Spleen (tissue), 11 donors: ENCODE data around the gene DEF6. TPM values are rescaled to one million over a fixed set of nuclear protein-coding genes. Genes with fewer than 3 reads are reported as not detected.

ENCODE experiments used
- DNase-seq: peaks from one replicate; pipeline ENCODE4 v3.0.0-alpha.2; 2020
- H3K27ac ChIP-seq, 8 donors: fragments of 200-600 bp; sonication (generic) in 7 of 8; 1 replicate in 4 of 8; 2 replicates in 4 of 8; pipeline versions ENCODE4 v1.5.0 to v1.8.0; 2016 to 2021; ENCODE audit warnings: inconsistent platforms in 4 of 8, mild to moderate bottlenecking in 4 of 8, moderate library complexity in 1 of 8
- H3K27me3 ChIP-seq, 7 donors: fragments of 200-600 bp; sonication (generic) in 6 of 7; replicated peaks in 1 of 7; 1 replicate in 4 of 7; 2 replicates in 3 of 7; pipeline versions ENCODE4 v1.5.0 to v1.8.0; 2016 to 2021; ENCODE audit warnings: inconsistent platforms in 3 of 7, mild to moderate bottlenecking in 1 of 7
- H3K36me3 ChIP-seq, 6 donors: fragments of 200-600 bp; sonication (generic) in 5 of 6; 1 replicate in 4 of 6; 2 replicates in 2 of 6; pipeline versions ENCODE4 v1.5.0 to v1.8.0; 2016 to 2021; ENCODE audit warnings: inconsistent platforms in 2 of 6
- H3K4me1 ChIP-seq, 6 donors: fragments of 200-600 bp; sonication (generic) in 5 of 6; 1 replicate in 3 of 6; 2 replicates in 3 of 6; pipeline versions ENCODE4 v1.5.0 to v1.8.0; 2016 to 2021; ENCODE audit warnings: inconsistent platforms in 3 of 6
- H3K4me3 ChIP-seq, 8 donors: fragments of 200-600 bp; sonication (generic) in 7 of 8; 1 replicate in 4 of 8; 2 replicates in 4 of 8; pipeline versions ENCODE4 v1.5.0 to v1.8.0; 2016 to 2021; ENCODE audit warnings: inconsistent platforms in 4 of 8, mild to moderate bottlenecking in 4 of 8, moderate library complexity in 2 of 8
- H3K9me3 ChIP-seq, 8 donors: fragments of 200-600 bp; sonication (generic) in 7 of 8; 1 replicate in 4 of 8; 2 replicates in 4 of 8; pipeline versions ENCODE4 v1.5.0 to v1.8.0; 2016 to 2021; ENCODE audit warnings: inconsistent platforms in 4 of 8
- CTCF ChIP-seq, 11 experiments: fragments of 200-600 bp in 7 of 11; fragments of 450-650 bp in 4 of 11; sonication (generic) in 4 of 11; IDR thresholded peaks in 8 of 11; conservative IDR thresholded peaks in 3 of 11; 1 replicate in 7 of 11; 2 replicates in 4 of 11; pipeline versions ENCODE4 v1.4.0 to v1.8.0; 2016 to 2021; ENCODE audit warnings: antibody characterized with exemption in 11 of 11, inconsistent platforms in 4 of 11, mild to moderate bottlenecking in 1 of 11
- POLR2A ChIP-seq, 3 donors: fragments of 450-650 bp; IDR thresholded peaks; one replicate each; pipeline ENCODE4 v1.5.1; 2017; ENCODE audit warnings: antibody characterized with exemption in 3 of 3, mild to moderate bottlenecking in 1 of 3
- POLR2AphosphoS5 ChIP-seq, 3 donors: sonication (generic); formaldehyde crosslinking; IDR thresholded peaks; one replicate each; pipeline ENCODE4 v1.5.1; 2017; ENCODE audit warnings: antibody characterized with exemption in 3 of 3
- WGBS, 5 donors: extraction: QIAGEN DNeasy Blood & Tissue Kit in 3 of 5; methylation state at CpG; one replicate each; pipeline versions ENCODE4 v1.1.5 to v1.1.7; 2013 to 2018; 5-methylcytosine and 5-hydroxymethylcytosine counted together
- intact Hi-C: fragments of 100-400 bp; cut with DNase I; formaldehyde crosslinking; loops from one replicate; pipeline ENCODE4 v1.15.0; 2023; ENCODE audit warnings: low total_unique reads
- polyA plus RNA-seq, 3 donors: library from polyadenylated mRNA; stranded (reverse); fragments of 200-250 nt; gene quantifications; one replicate each; pipeline ENCODE4 v1.2.1, GENCODE V29; 2013
- total RNA-seq, 7 donors: library from RNA; depleted of rRNA in 3 of 7; stranded (reverse); fragments of >200 nt in 3 of 7; fragmentation: NEBNext Ultra II Directional in 4 of 7; extraction: Animal tissue kit (Norgen Biotek cat#: 25700) in 4 of 7; gene quantifications; one replicate each; pipeline versions ENCODE4 v1.1.0 to v1.2.1, GENCODE V29; 2016 to 2021
- donor health status: healthy with polysubstance abuse.
- donor health status: DM: no; HTN: no; CAD: no; lungs with moderate emphysema.
- donor health status: DM: no; HTN: no; CAD: no.
- donor health status: Bipolar disorder and iron deficiency.
- donor health status: healthy.
- donor health status: DM: no; HTN: no; CAD: no.
- donor health status: DM: yes; HTN: yes; CAD: no.

Gene DEF6
- total and polyA plus RNA-seq, 10 donors: 57.9 to 132 (median 73.2) TPM

- H3K4me3 ChIP-seq: no peak overlapping the region
- H3K9me3 ChIP-seq: no peaks in the 10 kb centered on the region
- H3K4me1 ChIP-seq: peaks cover 0 to 6% (median 0%) of the 10 kb centered on the region in 6 donors
- intact Hi-C loops: no loop called here
- H3K36me3 ChIP-seq: no peaks in the 10 kb centered on the region
- DNase-seq: no peak
- TF ChIP-seq POLR2A (IDR thresholded peaks at IDR 0.05): no peak
- no peak for TF ChIP-seq POLR2AphosphoS5 (IDR thresholded peaks at IDR 0.05)
- 93 to 96% (median 94%) methylated on average over 3 of the region's 3 CpGs for WGBS, 5 donors
- H3K27me3 ChIP-seq: no peaks in the 10 kb centered on the region
- no peak overlapping the region for H3K27ac ChIP-seq
These were observed 45.7 kb upstream of the DEF6 start for GRCh38 chr6:35251949-35252348.

- no peak for DNase-seq
- Histone ChIP-seq H3K27ac (no peak overlapping the region), H3K9me3 (no peaks in the 10 kb centered on the region), H3K4me3 (no peak overlapping the region), H3K4me1 (peaks cover 2 to 19% (median 6%) of the 10 kb centered on the region in 6 donors), H3K27me3 (no peaks in the 10 kb centered on the region), H3K36me3 (no peaks in the 10 kb centered on the region)
- 73 to 100% (median 92%) methylated on average over 1 of the region's 1 CpG for WGBS, 5 donors
- intact Hi-C loops: no loop called here
- no peak for TF ChIP-seq POLR2AphosphoS5 (IDR thresholded peaks at IDR 0.05)
- no peak for TF ChIP-seq POLR2A (IDR thresholded peaks at IDR 0.05)
- TF ChIP-seq CTCF (IDR thresholded peaks at IDR 0.05 in 8 of 11, conservative IDR thresholded peaks at IDR 0.05 in 3 of 11): no peak
These were observed 44.4 kb upstream of the DEF6 start for GRCh38 chr6:35253249-35253648.

- Histone ChIP-seq H3K27me3 (no peaks in the 10 kb centered on the region), H3K27ac (peak overlapping the region in 6 of 8 donors; percentile 92 to 98 (median 96)), H3K36me3 (no peaks in the 10 kb centered on the region), H3K4me1 (peaks cover 12 to 65% (median 32%) of the 10 kb centered on the region in 6 donors), H3K9me3 (no peaks in the 10 kb centered on the region), H3K4me3 (peak overlapping the region in 7 of 8 donors; percentile 73 to 98 (median 91))
- intact Hi-C loops: no loop called here
- TF ChIP-seq CTCF (IDR thresholded peaks at IDR 0.05 in 8 of 11, conservative IDR thresholded peaks at IDR 0.05 in 3 of 11) (no peak), POLR2A (IDR thresholded peaks at IDR 0.05) (no peak), POLR2AphosphoS5 (IDR thresholded peaks at IDR 0.05) (no peak)
- DNase-seq: no peak
- 56 to 65% (median 56%) methylated on average over 7 of the region's 7 CpGs for WGBS, 5 donors
These were observed 39.3 kb upstream of the DEF6 start for GRCh38 chr6:35258336-35258735.

GRCh38 chr6:35258858-35259193, 38.8 kb upstream of the DEF6 start:
- Histone ChIP-seq H3K4me3 (peak overlapping the region; percentile 64 to 98 (median 90)), H3K4me1 (peaks cover 17 to 69% (median 36%) of the 10 kb centered on the region in 6 donors), H3K27me3 (no peaks in the 10 kb centered on the region), H3K27ac (peak overlapping the region; percentile 92 to 98 (median 95)), H3K36me3 (no peaks in the 10 kb centered on the region), H3K9me3 (no peaks in the 10 kb centered on the region)
- intact Hi-C loops: no loop called here
- WGBS, 5 donors: 0 to 1% (median 0%) methylated on average over 20 of the region's 20 CpGs
- no peak for DNase-seq
- TF ChIP-seq POLR2AphosphoS5 (IDR thresholded peaks at IDR 0.05) (no peak), CTCF (IDR thresholded peaks at IDR 0.05 in 8 of 11, conservative IDR thresholded peaks at IDR 0.05 in 3 of 11) (peak in 1 of 11 experiments; percentile 2), POLR2A (IDR thresholded peaks at IDR 0.05) (no peak)
